Stimulated activated naive CD8-positive, alpha-beta T cell treated with anti-CD3 and anti-CD28 coated beads, Interleukin-15, Interleukin-2, amounts not matched to agents 100 ng/mL and 50 ng/mL, for 24 hours (primary cell): Measurements from ENCODE around the gene CEP104.

Experiments
- H3K27ac Mint-ChIP-seq: one replicate; pipeline ENCODE4 v1.8.0; 2021; ENCODE audit warnings: mild to moderate bottlenecking, mixed read lengths
- H3K27me3 Mint-ChIP-seq: one replicate; pipeline ENCODE4 v1.8.0; 2021; ENCODE audit warnings: mixed read lengths
- H3K36me3 Mint-ChIP-seq: one replicate; pipeline ENCODE4 v1.8.0; 2021; ENCODE audit warnings: low read depth, mixed read lengths
- H3K4me1 Mint-ChIP-seq: one replicate; pipeline ENCODE4 v1.8.0; 2021; ENCODE audit warnings: low read depth, mixed read lengths
- H3K4me3 Mint-ChIP-seq: one replicate; pipeline ENCODE4 v1.8.0; 2021; ENCODE audit warnings: mild to moderate bottlenecking, mixed read lengths
- H3K9me3 Mint-ChIP-seq: one replicate; pipeline ENCODE4 v1.8.0; 2021; ENCODE audit warnings: mixed read lengths

CEP104 gene

GRCh38 chr1:3778590-3779264 lies 78.3 kb downstream of the CEP104 start:
- peaks cover 36% of the 10 kb centered on the region for H3K36me3 Mint-ChIP-seq
- H3K9me3 Mint-ChIP-seq = no peaks in the 10 kb centered on the region
- peaks cover 4% of the 10 kb centered on the region for H3K4me1 Mint-ChIP-seq
- no peaks in the 10 kb centered on the region for H3K27me3 Mint-ChIP-seq
- H3K4me3 Mint-ChIP-seq = no peak overlapping the region
- H3K27ac Mint-ChIP-seq = no peak overlapping the region

- H3K27ac Mint-ChIP-seq = no peak overlapping the region
- H3K27me3 Mint-ChIP-seq = no peaks in the 10 kb centered on the region
- H3K4me1 Mint-ChIP-seq = peaks cover 4% of the 10 kb centered on the region
Measured at GRCh38 chr1:3777647-3778589, 79.1 kb downstream of the CEP104 start.

GRCh38 chr1:3777078-3777547 lies 79.9 kb downstream of the CEP104 start:
- Mint-ChIP-seq H3K27ac (no peak overlapping the region), H3K36me3 (peaks cover 25% of the 10 kb centered on the region), H3K4me1 (peaks cover 4% of the 10 kb centered on the region), H3K27me3 (no peaks in the 10 kb centered on the region), H3K4me3 (no peak overlapping the region), H3K9me3 (no peaks in the 10 kb centered on the region)

More at GRCh38 chr1:3777647-3778589, 79.1 kb downstream of the CEP104 start:
- Mint-ChIP-seq H3K36me3 (peaks cover 31% of the 10 kb centered on the region), H3K9me3 (no peaks in the 10 kb centered on the region), H3K4me3 (no peak overlapping the region)

- Mint-ChIP-seq H3K4me1 (peaks cover 9% of the 10 kb centered on the region), H3K4me3 (no peak overlapping the region), H3K36me3 (peaks cover 19% of the 10 kb centered on the region), H3K27ac (no peak overlapping the region), H3K9me3 (no peaks in the 10 kb centered on the region), H3K27me3 (no peaks in the 10 kb centered on the region)
Measured at GRCh38 chr1:3776231-3776961, 80.6 kb downstream of the CEP104 start.

GRCh38 chr1:3775490-3776230 lies 81.4 kb downstream of the CEP104 start:
- Mint-ChIP-seq H3K4me1 (peaks cover 14% of the 10 kb centered on the region), H3K4me3 (no peak overlapping the region), H3K27me3 (no peaks in the 10 kb centered on the region), H3K9me3 (no peaks in the 10 kb centered on the region), H3K36me3 (peaks cover 12% of the 10 kb centered on the region), H3K27ac (no peak overlapping the region)

GRCh38 chr1:3774946-3775489 lies 82.0 kb downstream of the CEP104 start:
- Mint-ChIP-seq H3K36me3 (peaks cover 5% of the 10 kb centered on the region), H3K4me3 (no peak overlapping the region), H3K27ac (no peak overlapping the region), H3K27me3 (no peaks in the 10 kb centered on the region), H3K9me3 (no peaks in the 10 kb centered on the region), H3K4me1 (peaks cover 14% of the 10 kb centered on the region)

GRCh38 chr1:3774276-3774945 lies 82.6 kb downstream of the CEP104 start:
- Mint-ChIP-seq H3K27me3 (no peaks in the 10 kb centered on the region), H3K36me3 (no peaks in the 10 kb centered on the region), H3K27ac (no peak overlapping the region), H3K9me3 (no peaks in the 10 kb centered on the region), H3K4me1 (peaks cover 14% of the 10 kb centered on the region), H3K4me3 (no peak overlapping the region)

- Mint-ChIP-seq H3K4me3 (no peak overlapping the region), H3K27ac (no peak overlapping the region), H3K27me3 (no peaks in the 10 kb centered on the region), H3K36me3 (no peaks in the 10 kb centered on the region), H3K9me3 (no peaks in the 10 kb centered on the region), H3K4me1 (peaks cover 14% of the 10 kb centered on the region)
Measured at GRCh38 chr1:3773572-3774275, 83.3 kb downstream of the CEP104 start.

GRCh38 chr1:3772715-3773571 lies 84.1 kb downstream of the CEP104 start, which contains the start of gene SMIM1:
Gene SMIM1, plus strand, starts transcription at chr1:3772749. Its CDS starts 2,625 bp downstream, at chr1:3775374.
- peak within 1 kb of the TSS; percentile 65 for H3K27ac Mint-ChIP-seq
- H3K4me1 Mint-ChIP-seq = peaks cover 14% of the 10 kb centered on the region
- no peaks in the 10 kb centered on the region for H3K27me3 Mint-ChIP-seq
- H3K36me3 Mint-ChIP-seq = no peaks in the 10 kb centered on the region
- peak within 1 kb of the TSS; percentile 73 for H3K4me3 Mint-ChIP-seq
- H3K9me3 Mint-ChIP-seq = no peaks in the 10 kb centered on the region

GRCh38 chr1:3772027-3772714 lies 84.8 kb downstream of the CEP104 start:
- Mint-ChIP-seq H3K4me3 (peak overlapping the region; percentile 73), H3K36me3 (no peaks in the 10 kb centered on the region), H3K4me1 (peaks cover 14% of the 10 kb centered on the region), H3K27me3 (no peaks in the 10 kb centered on the region), H3K27ac (peak overlapping the region; percentile 65), H3K9me3 (no peaks in the 10 kb centered on the region)

GRCh38 chr1:3771108-3772026 lies 85.6 kb downstream of the CEP104 start:
- peak overlapping the region; percentile 73 for H3K4me3 Mint-ChIP-seq
- peak overlapping the region; percentile 65 for H3K27ac Mint-ChIP-seq
- H3K36me3 Mint-ChIP-seq = no peaks in the 10 kb centered on the region
- no peaks in the 10 kb centered on the region for H3K9me3 Mint-ChIP-seq
- peaks cover 14% of the 10 kb centered on the region for H3K4me1 Mint-ChIP-seq
- H3K27me3 Mint-ChIP-seq = no peaks in the 10 kb centered on the region
